GM10248 (cell line): Measurements from ENCODE around the gene TCF7L2.

ENCODE experiments used
- CTCF ChIA-PET: fragments of 300-600 bp; sonication (Branson Sonifier 250); formaldehyde crosslinking; extraction: SDS; loops from one replicate; lab custom pipeline; 2021; ENCODE audit warnings: antibody characterized with exemption; lab: Yijun Ruan, JAX
- POLR2A ChIA-PET: fragments of 350-650 bp; sonication (Branson Sonifier 250); formaldehyde crosslinking; extraction: SDS; loops from one replicate; lab custom pipeline; 2020; ENCODE audit warnings: antibody characterized with exemption; lab: Yijun Ruan, JAX
- DNase-seq: peaks from one replicate; pipeline ENCODE4 v3.0.0; 2012; ENCODE audit errors: extremely low spot score
- TF ChIP-seq, protein P1 (sequence below): IDR thresholded peaks from 2 replicates; pipeline ENCODE4 v1.5.1; 2012; ENCODE audit warnings: mild to moderate bottlenecking, low read depth; ENCODE audit errors: extremely low read depth, missing control alignments, control extremely low read depth

Gene TCF7L2

DNA sequence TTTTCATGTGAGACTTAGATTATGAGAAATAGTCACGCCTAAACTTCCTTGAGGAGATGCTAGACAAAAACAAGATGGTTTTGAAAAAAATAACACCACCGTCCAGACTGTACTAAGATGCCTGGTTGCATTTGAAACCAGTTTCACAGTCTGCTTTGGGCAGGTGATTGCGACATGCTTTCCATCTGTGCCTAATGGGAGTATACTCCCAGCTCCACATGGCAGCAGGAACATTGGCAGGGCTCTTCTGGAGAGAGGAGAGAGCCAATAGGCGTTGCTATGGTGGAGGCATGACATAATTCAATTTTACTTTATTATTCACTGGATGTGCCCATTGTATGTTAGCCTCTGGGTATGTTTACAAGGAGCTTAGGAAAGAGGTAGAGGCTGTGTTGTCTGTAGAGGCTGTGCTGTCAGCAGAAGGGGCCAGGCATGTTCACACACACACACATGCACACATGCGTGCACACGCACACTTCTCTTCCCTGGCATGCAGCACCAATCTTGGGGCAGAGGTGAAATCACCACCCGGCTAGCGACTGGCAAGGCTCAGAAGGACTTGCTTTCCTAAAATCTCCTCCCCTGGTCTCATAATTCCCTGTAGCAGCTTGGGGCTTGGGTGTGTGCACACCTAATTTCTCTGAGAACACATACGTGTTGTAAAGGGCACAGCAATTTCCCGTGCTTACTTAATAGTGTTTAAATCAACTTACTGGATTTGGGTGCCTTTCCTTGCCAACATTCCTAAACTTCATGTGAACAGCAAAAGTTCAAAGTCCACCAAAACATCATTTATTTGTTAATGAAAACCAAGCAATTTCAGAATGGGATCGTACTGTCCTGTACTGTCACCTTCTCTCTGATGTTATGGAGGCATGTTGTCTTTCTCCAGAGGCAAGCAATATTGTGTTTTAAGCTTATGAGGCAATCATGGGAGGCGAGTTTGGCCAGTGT is 162.1 kb downstream of the TCF7L2 start:
- DNase-seq = no peak
- ChIA-PET CTCF (interaction anchor here (1.5 kb wide), 1 partner anchor 12 kb away, joined by 3 read pairs; no protein-coding TSS in a partner anchor), POLR2A (no interaction called here)
- TF ChIP-seq, protein P1, sequence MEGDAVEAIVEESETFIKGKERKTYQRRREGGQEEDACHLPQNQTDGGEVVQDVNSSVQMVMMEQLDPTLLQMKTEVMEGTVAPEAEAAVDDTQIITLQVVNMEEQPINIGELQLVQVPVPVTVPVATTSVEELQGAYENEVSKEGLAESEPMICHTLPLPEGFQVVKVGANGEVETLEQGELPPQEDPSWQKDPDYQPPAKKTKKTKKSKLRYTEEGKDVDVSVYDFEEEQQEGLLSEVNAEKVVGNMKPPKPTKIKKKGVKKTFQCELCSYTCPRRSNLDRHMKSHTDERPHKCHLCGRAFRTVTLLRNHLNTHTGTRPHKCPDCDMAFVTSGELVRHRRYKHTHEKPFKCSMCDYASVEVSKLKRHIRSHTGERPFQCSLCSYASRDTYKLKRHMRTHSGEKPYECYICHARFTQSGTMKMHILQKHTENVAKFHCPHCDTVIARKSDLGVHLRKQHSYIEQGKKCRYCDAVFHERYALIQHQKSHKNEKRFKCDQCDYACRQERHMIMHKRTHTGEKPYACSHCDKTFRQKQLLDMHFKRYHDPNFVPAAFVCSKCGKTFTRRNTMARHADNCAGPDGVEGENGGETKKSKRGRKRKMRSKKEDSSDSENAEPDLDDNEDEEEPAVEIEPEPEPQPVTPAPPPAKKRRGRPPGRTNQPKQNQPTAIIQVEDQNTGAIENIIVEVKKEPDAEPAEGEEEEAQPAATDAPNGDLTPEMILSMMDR = no peak

DNA sequence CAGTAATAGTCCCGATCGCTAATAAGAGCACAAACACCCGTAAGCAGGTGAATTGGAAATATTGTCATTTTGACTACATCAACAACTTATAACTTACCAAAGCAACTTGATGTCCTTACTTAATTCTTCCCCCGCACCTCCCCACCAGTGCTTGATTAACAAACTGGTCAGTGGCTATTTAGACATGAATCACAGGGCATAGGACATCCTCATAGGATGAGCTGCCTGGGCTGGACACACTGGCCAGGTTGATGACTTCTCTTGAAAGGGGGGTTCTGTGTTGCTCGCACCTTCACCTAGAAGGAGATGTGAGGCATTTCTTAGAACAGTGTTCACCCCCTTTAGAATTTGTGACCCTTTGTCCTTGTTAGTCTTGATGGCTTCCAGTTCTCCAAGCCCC is 163.2 kb downstream of the TCF7L2 start:
- DNase-seq = no peak
- TF ChIP-seq, protein P1 = no peak
- ChIA-PET POLR2A (no interaction called here), CTCF (no interaction called here)

DNA sequence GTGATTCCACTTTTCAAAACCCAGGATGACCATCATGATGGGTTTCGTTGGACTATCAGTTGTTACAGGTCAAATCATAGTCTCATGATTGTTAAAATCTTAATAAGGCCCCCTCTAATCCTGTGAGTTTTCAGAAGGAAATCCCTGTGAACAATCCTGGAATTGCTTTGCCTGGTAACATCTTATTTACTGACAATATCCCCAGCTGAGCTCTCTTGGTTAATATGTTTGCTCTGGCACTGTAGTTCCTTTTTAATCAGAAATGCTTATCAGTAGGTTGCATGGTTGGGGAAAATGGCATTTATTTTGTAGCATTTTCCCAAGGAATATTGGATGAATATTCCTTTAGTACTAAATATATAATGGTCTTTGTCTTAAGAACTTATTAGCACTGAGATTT is 163.9 kb downstream of the TCF7L2 start:
- ChIA-PET POLR2A (no interaction called here), CTCF (no interaction called here)
- TF ChIP-seq, protein P1 = no peak
- DNase-seq = no peak

DNA sequence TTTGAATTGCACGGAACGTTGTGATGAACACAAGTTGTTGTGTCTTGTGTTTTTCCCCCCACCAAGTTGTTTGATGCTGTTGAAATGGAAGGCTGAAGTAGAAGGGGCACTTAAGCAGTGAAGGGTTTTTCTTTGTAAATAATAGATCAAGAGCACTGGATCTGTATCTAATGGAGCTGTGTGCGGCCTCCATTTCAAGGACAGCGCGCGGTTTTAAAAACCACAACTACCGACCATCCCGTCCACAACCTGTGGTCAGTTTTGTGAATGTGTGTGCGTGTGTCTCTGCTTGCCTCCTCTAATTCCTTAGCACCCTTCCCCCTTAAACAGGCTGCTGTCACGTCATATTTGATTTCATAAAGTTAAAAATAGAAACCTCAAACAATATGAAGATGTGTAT is 165.5 kb downstream of the TCF7L2 start:
- TF ChIP-seq, protein P1 = no peak
- CTCF ChIA-PET = no interaction called here
- DNase-seq = no peak
- POLR2A ChIA-PET = no interaction called here

DNA sequence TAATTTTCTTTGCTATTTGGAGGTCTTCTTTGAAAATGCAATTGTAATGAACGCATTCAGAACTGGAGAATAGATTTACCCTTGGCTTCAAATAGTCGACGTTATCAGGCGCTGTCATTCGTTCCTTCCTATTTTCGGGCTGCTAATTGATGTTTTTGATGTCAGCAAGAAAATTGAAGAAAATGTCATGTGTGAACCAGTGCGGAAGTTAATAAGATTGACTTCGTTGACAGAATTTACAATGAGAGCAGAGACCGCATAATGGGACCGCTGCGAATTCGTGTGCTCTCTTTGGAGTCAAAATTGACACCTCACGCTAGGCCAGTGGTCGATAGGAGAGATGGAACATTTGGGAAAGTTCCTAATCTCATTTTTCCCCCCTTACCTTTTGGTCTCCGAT is 168.8 kb downstream of the TCF7L2 start:
- ChIA-PET CTCF (no interaction called here), POLR2A (no interaction called here)
- TF ChIP-seq, protein P1 = no peak
- no peak for DNase-seq

DNA sequence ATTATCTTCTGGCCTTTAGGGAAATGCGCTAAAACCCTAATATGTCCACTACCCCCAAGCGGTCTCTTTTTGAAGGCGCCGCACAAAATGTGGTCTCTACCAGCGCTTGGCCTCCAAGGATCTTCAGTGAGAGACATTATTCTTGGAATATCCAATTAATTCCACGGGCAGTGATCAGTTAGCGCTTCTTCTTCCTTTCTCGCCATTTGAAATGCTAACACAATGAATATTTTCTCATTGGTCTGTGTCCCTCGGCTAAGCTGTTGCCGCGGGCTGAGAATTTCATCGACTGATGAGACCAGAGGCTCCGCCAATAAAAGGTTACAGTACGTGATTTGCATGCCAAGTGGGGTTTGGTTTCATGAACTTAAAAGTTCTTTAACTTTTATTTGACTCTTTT is 169.8 kb downstream of the TCF7L2 start:
- no peak for DNase-seq
- CTCF ChIA-PET = no interaction called here
- TF ChIP-seq, protein P1 = no peak
- POLR2A ChIA-PET = no interaction called here
